ENCODE data around the gene GLYR1. TPM values are rescaled to one million over a fixed set of nuclear protein-coding genes. Genes with fewer than 3 reads are reported as not detected.
A peak's percentile ranks its signal among the peaks of the same experiment; 100 is the strongest.

Gene GLYR1
- total and polyA plus RNA-seq, 2 donors from 2014 or later, result 47.9 to 119 TPM

DNA sequence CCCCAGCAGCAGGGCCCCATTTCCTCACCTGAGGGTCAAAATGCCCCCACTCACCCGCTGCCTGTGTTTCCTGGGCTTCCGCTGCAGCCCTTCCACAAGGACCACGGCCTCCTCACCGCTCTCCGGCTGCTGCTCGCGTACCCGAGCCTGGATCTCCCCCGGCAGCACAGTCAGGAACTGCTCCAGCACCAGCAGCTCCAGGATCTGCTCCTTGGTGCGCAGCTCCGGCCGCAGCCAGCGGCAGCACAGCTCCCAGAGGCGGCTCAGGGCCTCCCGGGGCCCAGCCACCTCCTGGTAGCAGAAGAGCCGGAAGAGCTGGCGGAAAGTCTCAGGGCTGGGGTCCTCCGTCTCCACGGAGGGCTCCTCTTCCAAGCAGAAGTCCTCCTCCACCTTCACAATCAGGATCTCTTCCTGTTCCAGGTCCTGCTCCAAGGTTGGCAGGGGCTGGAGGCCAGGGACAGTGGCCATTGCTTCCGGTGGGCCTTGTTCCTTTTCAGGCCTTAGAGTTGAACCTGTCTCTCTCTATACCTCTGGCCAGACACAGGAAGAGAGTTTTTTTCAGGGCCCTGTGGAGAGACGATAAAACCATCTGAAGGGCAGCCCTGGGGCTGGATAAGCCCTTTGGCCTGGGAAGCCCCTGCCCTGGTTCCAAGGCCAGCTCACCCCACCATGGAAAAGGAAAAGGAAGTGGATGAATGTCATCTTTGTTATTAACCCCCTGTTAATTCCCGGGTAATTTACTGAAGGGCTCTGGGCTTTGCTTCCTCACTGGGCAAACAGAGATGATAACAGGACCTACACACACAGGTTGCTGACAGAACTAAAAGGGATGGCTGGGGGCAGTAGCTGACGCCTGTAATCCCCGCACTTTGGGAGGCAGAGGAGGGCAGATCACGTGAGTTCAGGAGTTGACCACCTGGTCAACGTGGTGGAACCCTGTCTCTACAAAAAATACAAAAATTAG, 81.3 kb downstream of the GLYR1 start:
- FAIRE-seq (no peak), DNase-seq (no peak)
- Histone ChIP-seq H3K4me3 (ENCODE audit: low read length in 3 of 3) (peak overlapping the region; percentile 69 to 79 (median 77)), H3K9ac (ENCODE audit: low read length in 3 of 3) (peak overlapping the region in 2 of 3 donors; percentile 54 to 86), H3K27ac (ENCODE audit: low read depth in 2 of 2, low read length in 2 of 2) (no peak overlapping the region), H3K4me1 (ENCODE audit: control insufficient read depth in 2 of 3, insufficient read depth in 2 of 3, low read depth in 1 of 3, low read length in 3 of 3) (peaks cover 0 to 16% (median 4%) of the 10 kb centered on the region in 3 donors), H3K9me3 (ENCODE audit: control insufficient read depth in 2 of 3, insufficient read depth in 1 of 3, low read length in 3 of 3) (no peaks in the 10 kb centered on the region), H3K27me3 (ENCODE audit: control insufficient read depth, insufficient read depth, low read length) (no peaks in the 10 kb centered on the region), H3K36me3 (ENCODE audit: control insufficient read depth in 2 of 3, insufficient read depth in 3 of 3, low read length in 3 of 3) (peaks cover 0 to 13% (median 6%) of the 10 kb centered on the region in 3 donors)
- TF ChIP-seq, protein P1, sequence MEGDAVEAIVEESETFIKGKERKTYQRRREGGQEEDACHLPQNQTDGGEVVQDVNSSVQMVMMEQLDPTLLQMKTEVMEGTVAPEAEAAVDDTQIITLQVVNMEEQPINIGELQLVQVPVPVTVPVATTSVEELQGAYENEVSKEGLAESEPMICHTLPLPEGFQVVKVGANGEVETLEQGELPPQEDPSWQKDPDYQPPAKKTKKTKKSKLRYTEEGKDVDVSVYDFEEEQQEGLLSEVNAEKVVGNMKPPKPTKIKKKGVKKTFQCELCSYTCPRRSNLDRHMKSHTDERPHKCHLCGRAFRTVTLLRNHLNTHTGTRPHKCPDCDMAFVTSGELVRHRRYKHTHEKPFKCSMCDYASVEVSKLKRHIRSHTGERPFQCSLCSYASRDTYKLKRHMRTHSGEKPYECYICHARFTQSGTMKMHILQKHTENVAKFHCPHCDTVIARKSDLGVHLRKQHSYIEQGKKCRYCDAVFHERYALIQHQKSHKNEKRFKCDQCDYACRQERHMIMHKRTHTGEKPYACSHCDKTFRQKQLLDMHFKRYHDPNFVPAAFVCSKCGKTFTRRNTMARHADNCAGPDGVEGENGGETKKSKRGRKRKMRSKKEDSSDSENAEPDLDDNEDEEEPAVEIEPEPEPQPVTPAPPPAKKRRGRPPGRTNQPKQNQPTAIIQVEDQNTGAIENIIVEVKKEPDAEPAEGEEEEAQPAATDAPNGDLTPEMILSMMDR (IDR thresholded peaks at IDR 0.05; ENCODE audit: borderline replicate concordance, extremely low read depth, insufficient read depth), result no peak
- intact Hi-C loops (cut with DNase I), result no loop called here

DNA sequence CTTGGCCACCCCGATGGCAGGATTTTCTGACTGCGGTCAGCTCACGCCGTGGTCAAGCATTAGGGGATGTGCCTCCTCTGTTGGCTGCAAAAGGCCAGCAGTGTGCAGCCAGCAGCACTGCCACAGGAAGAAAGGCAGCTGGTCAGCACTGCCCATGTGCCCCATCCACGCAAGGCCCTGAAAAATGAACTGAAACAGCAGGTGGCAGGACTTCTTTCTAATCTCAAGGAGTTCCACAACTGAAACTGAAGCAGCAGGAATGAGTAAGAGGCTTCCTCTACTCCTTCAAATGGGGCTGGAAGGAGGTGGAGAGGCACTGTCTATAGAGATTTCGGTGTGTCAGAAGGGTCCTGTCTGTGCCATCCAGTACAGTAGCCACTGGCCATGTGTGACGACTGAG, 83.3 kb downstream of the GLYR1 start:
- H3K27ac ChIP-seq (ENCODE audit: low read depth in 2 of 2, low read length in 2 of 2), result no peak overlapping the region
- no peak overlapping the region for H3K9ac ChIP-seq (ENCODE audit: low read length in 3 of 3)
- H3K4me3 ChIP-seq (ENCODE audit: low read length in 3 of 3), result no peak overlapping the region
- TF ChIP-seq, protein P1 (IDR thresholded peaks at IDR 0.05; ENCODE audit: borderline replicate concordance, extremely low read depth, insufficient read depth), result no peak
- peaks cover 0 to 14% (median under 1%) of the 10 kb centered on the region in 3 donors for H3K4me1 ChIP-seq (ENCODE audit: control insufficient read depth in 2 of 3, insufficient read depth in 2 of 3, low read depth in 1 of 3, low read length in 3 of 3)
- FAIRE-seq (no peak), DNase-seq (no peak)
- intact Hi-C loops (cut with DNase I), result no loop called here
- H3K27me3 ChIP-seq (ENCODE audit: control insufficient read depth, insufficient read depth, low read length), result no peaks in the 10 kb centered on the region
- peaks cover 0 to 32% (median 15%) of the 10 kb centered on the region in 3 donors for H3K36me3 ChIP-seq (ENCODE audit: control insufficient read depth in 2 of 3, insufficient read depth in 3 of 3, low read length in 3 of 3)
- H3K9me3 ChIP-seq (ENCODE audit: control insufficient read depth in 2 of 3, insufficient read depth in 1 of 3, low read length in 3 of 3), result no peaks in the 10 kb centered on the region

DNA sequence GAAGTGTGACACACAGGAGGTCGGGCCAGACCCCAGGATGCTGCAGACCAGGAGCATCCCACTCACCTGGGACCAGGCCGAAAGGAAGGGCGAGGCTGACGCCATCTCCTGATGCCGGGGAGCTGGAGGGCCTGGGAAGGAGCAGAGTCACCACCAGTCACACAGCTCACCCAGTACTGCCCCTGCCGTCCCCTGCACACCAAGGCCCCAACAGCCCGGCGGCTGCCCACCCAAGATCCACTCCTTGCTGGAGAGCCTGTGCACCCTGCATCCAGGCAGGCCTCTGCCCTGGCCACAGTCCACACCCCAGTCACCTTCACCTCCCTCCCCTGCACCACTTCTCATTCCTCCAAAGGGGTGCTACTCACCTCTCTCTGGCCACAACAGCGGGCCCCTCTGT, 84.9 kb downstream of the GLYR1 start:
- H3K9ac ChIP-seq (ENCODE audit: low read length in 3 of 3), result no peak overlapping the region
- no peak overlapping the region for H3K4me3 ChIP-seq (ENCODE audit: low read length in 3 of 3)
- no peak overlapping the region for H3K27ac ChIP-seq (ENCODE audit: low read depth in 2 of 2, low read length in 2 of 2)
- no peaks in the 10 kb centered on the region for H3K27me3 ChIP-seq (ENCODE audit: control insufficient read depth, insufficient read depth, low read length)
- TF ChIP-seq, protein P1 (IDR thresholded peaks at IDR 0.05; ENCODE audit: borderline replicate concordance, extremely low read depth, insufficient read depth), result no peak
- intact Hi-C loops (cut with DNase I), result no loop called here
- peaks cover 0 to 36% (median 15%) of the 10 kb centered on the region in 3 donors for H3K36me3 ChIP-seq (ENCODE audit: control insufficient read depth in 2 of 3, insufficient read depth in 3 of 3, low read length in 3 of 3)
- no peaks in the 10 kb centered on the region for H3K9me3 ChIP-seq (ENCODE audit: control insufficient read depth in 2 of 3, insufficient read depth in 1 of 3, low read length in 3 of 3)
- no peak for FAIRE-seq
- no peak for DNase-seq
- peaks cover 0 to 14% (median 0%) of the 10 kb centered on the region in 3 donors for H3K4me1 ChIP-seq (ENCODE audit: control insufficient read depth in 2 of 3, insufficient read depth in 2 of 3, low read depth in 1 of 3, low read length in 3 of 3)

All from kidney (tissue), 14 donors.